CD4-positive, alpha-beta T cell (primary cell): Measurements from ENCODE around the gene LMF1. TPM values are rescaled to one million over a fixed set of nuclear protein-coding genes. Genes with fewer than 3 reads are reported as not detected.

Experiments
- ATAC-seq: fragments of 200-7000 bp; cut with Tn5 transposase; one replicate; pipeline ENCODE4 v1.10.0; 2022; ENCODE audit warnings: mild to moderate bottlenecking; ENCODE audit not compliant: poor library complexity
- CTCF ChIA-PET: fragments of 350-600 bp; sonication (Branson Sonifier 250); formaldehyde crosslinking; loops from one replicate; lab custom pipeline; 2021; ENCODE audit warnings: antibody characterized with exemption, inconsistent platforms; lab: Charles Lee
- POLR2A ChIA-PET: fragments of 350-600 bp; sonication (Branson Sonifier 250); formaldehyde crosslinking; loops from one replicate; lab custom pipeline; 2021; ENCODE audit warnings: antibody characterized with exemption, inconsistent platforms; lab: Charles Lee
- DNase-seq, 14 experiments: peaks; one replicate each; pipeline ENCODE4 v3.0.0-alpha.2; 2013 to 2020; ENCODE audit warnings: mixed read lengths in 2 of 14
- H3K27ac ChIP-seq, 2 donors: one replicate each; pipeline versions ENCODE4 v1.5.1 to v1.7.0; 2013; ENCODE audit warnings: low read length in 2 of 2, low read depth in 1 of 2, mild to moderate bottlenecking in 1 of 2
- H3K27me3 ChIP-seq, 2 experiments: 1 replicate in 1 of 2; 2 replicates in 1 of 2; pipeline versions ENCODE4 v1.6.1 to v1.7.0; 2013; ENCODE audit warnings: low read length in 2 of 2, control low read depth in 1 of 2, mild to moderate bottlenecking in 1 of 2, moderate library complexity in 1 of 2; ENCODE audit not compliant: insufficient read depth in 2 of 2, control insufficient read depth in 1 of 2
- H3K36me3 ChIP-seq: one replicate; pipeline ENCODE4 v1.6.1; 2013; ENCODE audit warnings: low read length, control low read depth; ENCODE audit not compliant: insufficient read depth
- H3K4me1 ChIP-seq: one replicate; pipeline ENCODE4 v1.6.1; 2013; ENCODE audit warnings: low read length, control low read depth; ENCODE audit not compliant: insufficient read depth
- H3K4me3 ChIP-seq: one replicate; pipeline ENCODE4 v1.5.1; 2013; ENCODE audit warnings: mild to moderate bottlenecking, low read length, moderate library complexity
- H3K9me3 ChIP-seq, 2 experiments: 1 replicate in 1 of 2; 2 replicates in 1 of 2; pipeline versions ENCODE4 v1.6.1 to v1.7.0; 2013; ENCODE audit warnings: low read length in 2 of 2, mild to moderate bottlenecking in 2 of 2, control low read depth in 1 of 2, moderate library complexity in 1 of 2; ENCODE audit not compliant: control insufficient read depth in 1 of 2, insufficient read depth in 1 of 2
- H3K27ac Mint-ChIP-seq: one replicate; pipeline ENCODE4 v1.8.0; 2020; ENCODE audit warnings: mixed read lengths
- H3K27me3 Mint-ChIP-seq: one replicate; pipeline ENCODE4 v1.8.0; 2021; ENCODE audit warnings: mixed read lengths
- H3K36me3 Mint-ChIP-seq: one replicate; pipeline ENCODE4 v1.8.0; 2021; ENCODE audit warnings: low read depth, mixed read lengths
- H3K4me1 Mint-ChIP-seq: one replicate; pipeline ENCODE4 v1.8.0; 2021; ENCODE audit warnings: low read depth, mixed read lengths
- H3K4me3 Mint-ChIP-seq: one replicate; pipeline ENCODE4 v1.8.0; 2020; ENCODE audit warnings: mild to moderate bottlenecking, mixed read lengths
- H3K9me3 Mint-ChIP-seq: one replicate; pipeline ENCODE4 v1.8.0; 2020; ENCODE audit warnings: mixed read lengths
- CTCF ChIP-seq: fragments of 200-600 bp; IDR thresholded peaks from one replicate; pipeline ENCODE4 v1.8.0; 2022; ENCODE audit warnings: antibody characterized with exemption, mild to moderate bottlenecking
- intact Hi-C, 2 experiments: fragments of 100-400 bp; cut with DNase I in 1 of 2; cut with micrococcal nuclease in 1 of 2; formaldehyde crosslinking; loops; one replicate each; pipeline versions ENCODE4 v1.15.1 to v1.9.0; 2023 to 2025; cut with DNase I, micrococcal nuclease
- total RNA-seq, 174 experiments: library from RNA in 2 of 174; stranded (reverse) in 2 of 174; gene quantifications; one replicate each; pipeline ENCODE4 v1.2.3 and lab custom pipeline; 2021 to 2026

Gene LMF1
- total RNA-seq, 2 experiments from 2014 or later, result 26.8 to 27.6 TPM

- CTCF ChIA-PET, result no interaction called here
- no peak overlapping the region for H3K4me3 ChIP-seq
- Mint-ChIP-seq H3K27me3 (peaks cover under 1% of the 10 kb centered on the region), H3K4me1 (no peaks in the 10 kb centered on the region), H3K4me3 (no peak overlapping the region), H3K27ac (no peak overlapping the region), H3K36me3 (no peaks in the 10 kb centered on the region), H3K9me3 (no peaks in the 10 kb centered on the region)
- peaks cover 0 to 8% of the 10 kb centered on the region in 2 experiments for H3K27me3 ChIP-seq
- no peak for TF ChIP-seq CTCF
- H3K4me1 ChIP-seq, result peaks cover 18% of the 10 kb centered on the region
- ATAC-seq (no peak), DNase-seq (no peak)
- H3K36me3 ChIP-seq, result no peaks in the 10 kb centered on the region
- H3K27ac ChIP-seq, result no peak overlapping the region
- intact Hi-C loops, result no loop called here
- POLR2A ChIA-PET, result no interaction called here
- H3K9me3 ChIP-seq, result peaks cover 0 to 7% of the 10 kb centered on the region in 2 experiments
These were observed 42.8 kb upstream of the LMF1 start for GRCh38 chr16:1013593-1013900.

GRCh38 chr16:1012722-1013592, 42.2 kb upstream of the LMF1 start:
- POLR2A ChIA-PET, result no interaction called here
- Mint-ChIP-seq H3K27ac (no peak overlapping the region), H3K36me3 (no peaks in the 10 kb centered on the region), H3K4me3 (no peak overlapping the region), H3K4me1 (no peaks in the 10 kb centered on the region), H3K9me3 (no peaks in the 10 kb centered on the region), H3K27me3 (no peaks in the 10 kb centered on the region)
- intact Hi-C loops, result no loop called here
- H3K36me3 ChIP-seq, result no peaks in the 10 kb centered on the region
- DNase-seq (no peak), ATAC-seq (no peak)
- TF ChIP-seq CTCF, result no peak
- peaks cover 0 to 7% of the 10 kb centered on the region in 2 experiments for H3K9me3 ChIP-seq
- H3K27ac ChIP-seq, result no peak overlapping the region
- H3K4me3 ChIP-seq, result no peak overlapping the region
- peaks cover 0 to 8% of the 10 kb centered on the region in 2 experiments for H3K27me3 ChIP-seq
- peaks cover 18% of the 10 kb centered on the region for H3K4me1 ChIP-seq
- CTCF ChIA-PET, result no interaction called here

GRCh38 chr16:1012135-1012534, 41.4 kb upstream of the LMF1 start:
- intact Hi-C loops, result no loop called here
- peaks cover 0 to 8% of the 10 kb centered on the region in 2 experiments for H3K27me3 ChIP-seq
- Mint-ChIP-seq H3K36me3 (no peaks in the 10 kb centered on the region), H3K4me3 (no peak overlapping the region), H3K9me3 (no peaks in the 10 kb centered on the region), H3K27ac (no peak overlapping the region), H3K4me1 (no peaks in the 10 kb centered on the region), H3K27me3 (no peaks in the 10 kb centered on the region)
- H3K36me3 ChIP-seq, result no peaks in the 10 kb centered on the region
- ATAC-seq (no peak), DNase-seq (no peak)
- H3K4me1 ChIP-seq, result peaks cover 18% of the 10 kb centered on the region
- no peak overlapping the region for H3K4me3 ChIP-seq
- H3K9me3 ChIP-seq, result peaks cover 0 to 7% of the 10 kb centered on the region in 2 experiments
- H3K27ac ChIP-seq, result no peak overlapping the region
- ChIA-PET POLR2A (no interaction called here), CTCF (no interaction called here)
- TF ChIP-seq CTCF, result no peak
